Coronary artery (tissue), 2 donors: ENCODE data around the gene RDH5.

Source experiments
- DNase-seq: peaks from one replicate; pipeline ENCODE4 v3.0.0-alpha.2; 2017; ENCODE audit warnings: low spot score
- H3K27ac ChIP-seq, 2 donors: fragments of 200-600 bp; sonication (generic); one replicate each; pipeline ENCODE4 v1.5.1; 2016 to 2019
- H3K4me3 ChIP-seq: fragments of 200-600 bp; sonication (generic); 2 replicates; pipeline ENCODE4 v1.5.1; 2016; ENCODE audit warnings: mild to moderate bottlenecking, moderate library complexity
- CTCF ChIP-seq: fragments of 200-600 bp; sonication (generic); IDR thresholded peaks from one replicate; pipeline ENCODE4 v1.5.1; 2019; ENCODE audit warnings: antibody characterized with exemption

RDH5 gene

DNA sequence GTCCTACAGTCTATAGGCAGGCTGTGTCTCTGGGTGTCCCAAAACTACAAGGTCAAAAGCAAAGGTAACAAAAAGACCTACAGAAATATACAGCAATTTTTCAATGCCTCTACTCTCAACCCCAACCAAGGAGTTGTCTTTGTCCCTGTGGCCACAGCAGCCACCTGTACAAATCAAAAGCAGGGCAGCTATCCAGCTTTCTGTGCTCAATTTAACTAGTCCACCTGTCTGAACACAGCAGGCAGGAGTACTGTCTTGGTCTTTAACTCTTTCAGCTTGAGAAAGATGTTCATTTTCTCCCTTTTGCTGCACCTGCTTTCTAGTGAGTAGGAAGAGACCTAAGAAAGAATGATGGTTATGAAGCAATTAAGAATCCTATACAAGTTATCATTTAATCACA lies 42.5 kb downstream of the RDH5 start:
- no peak for DNase-seq

GRCh38 chr12:55765736-55766290 lies 45.6 kb downstream of the RDH5 start:
- H3K27ac ChIP-seq = no peak overlapping the region
- no peak for TF ChIP-seq CTCF
- no peak overlapping the region for H3K4me3 ChIP-seq
- no peak for DNase-seq

More for the DNA sequence above, 42.5 kb downstream of the RDH5 start:
- H3K4me3 ChIP-seq = no peak overlapping the region
- TF ChIP-seq CTCF = no peak
- no peak overlapping the region for H3K27ac ChIP-seq

- Histone ChIP-seq H3K4me3 (no peak overlapping the region), H3K27ac (no peak overlapping the region)
- TF ChIP-seq CTCF = no peak
- no peak for DNase-seq
These were observed 47.0 kb downstream of the RDH5 start for GRCh38 chr12:55767156-55767555.

DNA sequence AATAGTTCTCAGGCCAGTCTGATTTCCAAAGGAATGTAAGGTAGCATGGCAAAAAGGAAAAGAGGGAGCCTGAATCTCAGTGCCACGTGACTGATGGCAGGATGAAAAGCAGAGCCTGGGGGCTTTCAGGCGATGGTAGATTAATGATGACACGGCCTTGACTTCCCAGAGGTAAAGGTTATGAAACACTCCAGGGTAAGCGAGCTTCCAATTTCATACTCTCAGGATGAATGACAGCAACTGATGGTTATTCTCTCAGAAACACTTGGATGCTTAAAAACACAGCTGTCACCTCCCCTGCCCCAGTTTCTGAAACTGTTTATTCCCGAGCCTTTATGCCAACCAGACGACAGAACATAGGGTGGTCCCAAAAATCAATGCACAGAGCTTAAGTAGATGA lies 51.5 kb downstream of the RDH5 start:
- Histone ChIP-seq H3K4me3 (no peak overlapping the region), H3K27ac (no peak overlapping the region)
- no peak for TF ChIP-seq CTCF
- no peak for DNase-seq
